Breast epithelium (tissue), 3 donors: Measurements from ENCODE around the gene EFNA1.

Source experiments
- POLR2A ChIP-seq: fragments of 450-650 bp; IDR thresholded peaks from one replicate; pipeline ENCODE4 v1.6.1; 2016; ENCODE audit warnings: antibody characterized with exemption, mild to moderate bottlenecking, moderate library complexity
- TF ChIP-seq, protein P1 (sequence below), 3 donors: fragments of 450-650 bp; IDR thresholded peaks; one replicate each; pipeline ENCODE4 v1.5.1; 2016 to 2017; ENCODE audit warnings: antibody characterized with exemption in 3 of 3, mild to moderate bottlenecking in 3 of 3, moderate library complexity in 3 of 3

DNA sequence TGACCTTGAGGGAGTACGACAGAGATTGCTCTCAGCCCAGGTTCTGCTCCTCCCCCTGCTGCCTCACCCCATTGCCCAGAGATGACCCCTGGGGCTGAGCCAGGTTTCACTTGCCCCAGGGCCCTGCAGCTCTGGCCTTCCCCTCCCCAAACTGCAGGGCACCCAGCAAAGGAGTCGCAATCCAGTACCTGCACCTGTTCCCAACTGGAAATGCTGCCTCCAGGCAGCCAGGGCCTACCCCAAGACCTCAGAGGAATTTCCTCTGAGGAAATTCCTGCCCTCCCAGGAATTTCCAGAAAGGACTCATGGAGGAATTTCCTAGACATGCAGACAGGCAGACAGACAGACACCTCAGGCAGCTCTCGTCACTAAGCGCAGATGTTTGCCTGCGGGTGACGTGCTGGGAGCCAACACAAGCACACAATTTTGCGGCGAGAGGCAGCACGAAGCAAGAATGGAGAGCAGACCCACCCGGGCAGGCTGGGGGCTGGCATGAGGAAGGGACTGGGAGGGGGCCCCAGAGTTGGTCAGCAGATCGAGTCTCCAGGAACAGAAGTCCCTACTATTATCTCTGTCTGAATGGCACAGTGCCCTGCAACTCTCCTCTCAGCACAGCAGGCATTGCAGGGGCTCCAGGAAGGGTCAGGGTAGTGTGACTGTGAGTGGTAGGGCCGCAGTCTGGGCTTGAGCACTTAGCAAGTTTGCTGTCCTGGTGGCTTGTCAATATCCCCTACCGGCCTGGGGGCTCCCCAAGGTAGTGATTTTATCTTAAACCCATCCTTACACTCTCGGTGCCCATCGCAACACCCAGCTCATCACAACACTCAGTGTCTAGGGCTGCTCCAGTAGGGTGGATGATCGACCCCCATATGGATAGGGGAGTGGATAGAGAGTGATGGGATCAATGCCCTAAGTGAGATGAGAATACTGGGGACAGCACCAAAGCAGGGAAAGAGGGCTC is 2.9 kb upstream of the EFNA1 start:
- TF ChIP-seq, protein P1, sequence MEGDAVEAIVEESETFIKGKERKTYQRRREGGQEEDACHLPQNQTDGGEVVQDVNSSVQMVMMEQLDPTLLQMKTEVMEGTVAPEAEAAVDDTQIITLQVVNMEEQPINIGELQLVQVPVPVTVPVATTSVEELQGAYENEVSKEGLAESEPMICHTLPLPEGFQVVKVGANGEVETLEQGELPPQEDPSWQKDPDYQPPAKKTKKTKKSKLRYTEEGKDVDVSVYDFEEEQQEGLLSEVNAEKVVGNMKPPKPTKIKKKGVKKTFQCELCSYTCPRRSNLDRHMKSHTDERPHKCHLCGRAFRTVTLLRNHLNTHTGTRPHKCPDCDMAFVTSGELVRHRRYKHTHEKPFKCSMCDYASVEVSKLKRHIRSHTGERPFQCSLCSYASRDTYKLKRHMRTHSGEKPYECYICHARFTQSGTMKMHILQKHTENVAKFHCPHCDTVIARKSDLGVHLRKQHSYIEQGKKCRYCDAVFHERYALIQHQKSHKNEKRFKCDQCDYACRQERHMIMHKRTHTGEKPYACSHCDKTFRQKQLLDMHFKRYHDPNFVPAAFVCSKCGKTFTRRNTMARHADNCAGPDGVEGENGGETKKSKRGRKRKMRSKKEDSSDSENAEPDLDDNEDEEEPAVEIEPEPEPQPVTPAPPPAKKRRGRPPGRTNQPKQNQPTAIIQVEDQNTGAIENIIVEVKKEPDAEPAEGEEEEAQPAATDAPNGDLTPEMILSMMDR (IDR thresholded peaks at IDR 0.05), result no peak
- no peak for TF ChIP-seq POLR2A
